CD14-positive monocyte (primary cell): ENCODE results near the gene DIAPH1. TPM values are rescaled to one million over a fixed set of nuclear protein-coding genes. Genes with fewer than 3 reads are reported as not detected.

Experiments used
- DNase-seq, 3 donors: peaks; one replicate each; pipeline ENCODE4 v3.0.0-alpha.2; 2011 to 2022
- H2AFZ ChIP-seq: 2 replicates; pipeline ENCODE4 v1.6.0; 2012; ENCODE audit warnings: mild to moderate bottlenecking, low read depth, low read length, inconsistent platforms; ENCODE audit not compliant: insufficient read depth, poor library complexity, severe bottlenecking
- H3K27ac ChIP-seq, 2 donors: 1 replicate in 1 of 2; 2 replicates in 1 of 2; pipeline ENCODE4 v1.5.1; 2012 to 2013; ENCODE audit warnings: low read length in 2 of 2, control low read depth in 1 of 2, inconsistent platforms in 1 of 2, low read depth in 1 of 2, mild to moderate bottlenecking in 1 of 2
- H3K27me3 ChIP-seq, 2 donors: one replicate each; pipeline versions ENCODE4 v1.6.0 to v1.6.1; 2011 to 2013; ENCODE audit warnings: low read length in 2 of 2; ENCODE audit not compliant: control insufficient read depth in 2 of 2, insufficient read depth in 2 of 2
- H3K36me3 ChIP-seq, 2 donors: replicated peaks in 1 of 2; 1 replicate in 1 of 2; 2 replicates in 1 of 2; pipeline versions ENCODE4 v1.5.1 to v1.6.1; 2012 to 2013; ENCODE audit warnings: low read length in 2 of 2, control low read depth in 1 of 2, inconsistent platforms in 1 of 2, mild to moderate bottlenecking in 1 of 2; ENCODE audit not compliant: insufficient read depth in 2 of 2, control insufficient read depth in 1 of 2
- H3K4me1 ChIP-seq, 2 donors: 1 replicate in 1 of 2; 2 replicates in 1 of 2; pipeline versions ENCODE4 v1.5.1 to v1.6.1; 2012 to 2013; ENCODE audit warnings: low read length in 2 of 2, control low read depth in 1 of 2, inconsistent platforms in 1 of 2, mild to moderate bottlenecking in 1 of 2, moderate library complexity in 1 of 2; ENCODE audit not compliant: insufficient read depth in 2 of 2, control insufficient read depth in 1 of 2
- H3K4me2 ChIP-seq: replicated peaks from 2 replicates; pipeline ENCODE3; 2012; ENCODE audit warnings: low read length, moderate library complexity, mild to moderate bottlenecking; ENCODE audit not compliant: poor library complexity, severe bottlenecking; ENCODE audit errors: extremely low read depth
- H3K4me3 ChIP-seq, 3 experiments: fragments of 200-600 bp in 1 of 3; sonication (generic) in 1 of 3; replicated peaks in 1 of 3; 1 replicate in 2 of 3; 2 replicates in 1 of 3; pipeline ENCODE4 v1.5.1; 2011 to 2013; ENCODE audit warnings: low read length in 3 of 3, mild to moderate bottlenecking in 3 of 3, control low read depth in 2 of 3, low read depth in 2 of 3, inconsistent platforms in 1 of 3, moderate library complexity in 1 of 3
- H3K79me2 ChIP-seq: 2 replicates; pipeline ENCODE4 v1.6.0; 2012; ENCODE audit warnings: mild to moderate bottlenecking, control low read depth, inconsistent platforms, low read length, moderate library complexity; ENCODE audit not compliant: insufficient read depth
- H3K9ac ChIP-seq: 2 replicates; pipeline ENCODE4 v1.6.0; 2017; ENCODE audit warnings: low read length, mild to moderate bottlenecking; ENCODE audit not compliant: insufficient read depth, poor library complexity, severe bottlenecking
- H3K9me3 ChIP-seq, 2 donors: replicated peaks in 1 of 2; 1 replicate in 1 of 2; 2 replicates in 1 of 2; pipeline versions ENCODE4 v1.5.1 to v1.6.1; 2012 to 2013; ENCODE audit warnings: low read length in 2 of 2, control low read depth in 1 of 2; ENCODE audit not compliant: control insufficient read depth in 1 of 2, insufficient read depth in 1 of 2
- H4K20me1 ChIP-seq: 2 replicates; pipeline ENCODE4 v1.6.0; 2012; ENCODE audit warnings: mild to moderate bottlenecking, low read length, control low read depth, moderate library complexity; ENCODE audit not compliant: insufficient read depth
- H3K27ac Mint-ChIP-seq, 7 donors: one replicate each; pipeline ENCODE4 v1.8.0; 2020; ENCODE audit warnings: mild to moderate bottlenecking in 7 of 7, mixed read lengths in 7 of 7, moderate library complexity in 6 of 7, inconsistent platforms in 2 of 7
- H3K27me3 Mint-ChIP-seq, 3 donors: one replicate each; pipeline ENCODE4 v1.8.0; 2021 to 2022; ENCODE audit warnings: low read depth in 3 of 3, mild to moderate bottlenecking in 3 of 3, mixed read lengths in 3 of 3, moderate library complexity in 3 of 3, inconsistent platforms in 1 of 3
- H3K36me3 Mint-ChIP-seq, 2 donors: one replicate each; pipeline ENCODE4 v1.8.0; 2020; ENCODE audit warnings: mixed read lengths in 2 of 2, inconsistent platforms in 1 of 2, mild to moderate bottlenecking in 1 of 2
- H3K4me1 Mint-ChIP-seq: one replicate; pipeline ENCODE4 v1.8.0; 2020; ENCODE audit warnings: mild to moderate bottlenecking, mixed read lengths
- H3K4me3 Mint-ChIP-seq, 2 donors: one replicate each; pipeline ENCODE4 v1.8.0; 2020; ENCODE audit warnings: mild to moderate bottlenecking in 2 of 2, mixed read lengths in 2 of 2, moderate library complexity in 1 of 2
- H3K9me3 Mint-ChIP-seq, 7 donors: one replicate each; pipeline ENCODE4 v1.8.0; 2020 to 2022; ENCODE audit warnings: mixed read lengths in 7 of 7, mild to moderate bottlenecking in 6 of 7, moderate library complexity in 6 of 7, inconsistent platforms in 2 of 7
- WGBS: methylation state at CpG from one replicate; pipeline ENCODE4 v1.1.5; 2013; ENCODE audit warnings: missing lambda C conversion rate; ENCODE audit not compliant: insufficient coverage; 5-methylcytosine and 5-hydroxymethylcytosine counted together
- intact Hi-C, 2 donors: fragments of 100-400 bp; cut with micrococcal nuclease; formaldehyde crosslinking; loops; one replicate each; pipeline versions ENCODE4 v1.15.0 to v1.15.1; 2023
- polyA plus RNA-seq, 3 donors: library from polyadenylated mRNA; depleted of rRNA in 1 of 3; unstranded in 2 of 3; stranded (reverse) in 1 of 3; fragments of 300-500 nt in 2 of 3; fragments of >200 nt in 1 of 3; fragmentation: Illumina TruSeq in 2 of 3; gene quantifications; 1 replicate in 2 of 3; 2 replicates in 1 of 3; pipeline ENCODE4 v1.2.3, GENCODE V29; 2012 to 2021
- TF ChIP-seq, protein P1 (sequence below): fragments of 200-600 bp; IDR thresholded peaks from one replicate; pipeline ENCODE4 v1.8.0; 2022; ENCODE audit warnings: antibody characterized with exemption, mild to moderate bottlenecking

Gene DIAPH1
- polyA plus RNA-seq, 3 donors: 60.2 to 140 (median 98.6) TPM

DNA sequence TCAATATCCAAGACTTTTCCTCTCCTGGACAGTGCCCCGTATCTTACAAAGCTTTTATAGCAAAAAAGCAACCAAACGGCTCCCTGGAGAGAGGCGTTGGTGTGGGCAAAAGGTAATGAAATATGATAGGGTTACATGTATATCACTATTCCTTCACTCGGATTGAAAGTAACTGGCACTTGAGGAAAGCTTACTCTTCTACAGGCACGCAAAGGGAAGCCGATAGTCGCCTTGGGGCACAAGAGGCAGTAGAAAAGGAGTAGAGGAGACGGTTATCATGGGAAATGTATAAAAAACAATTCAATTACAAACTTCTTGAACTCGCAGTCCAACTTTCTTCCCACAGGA is 1.1 kb downstream of the DIAPH1 start:
- peaks cover 0 to 3% (median 0%) of the 10 kb centered on the region in 7 donors for H3K9me3 Mint-ChIP-seq
- Histone ChIP-seq H3K9me3 (no peaks in the 10 kb centered on the region), H3K4me1 (peaks cover 57 to 65% of the 10 kb centered on the region in 2 donors), H3K9ac (peak overlapping the region; percentile 92), H3K4me2 (peak overlapping the region; percentile 97), H3K27ac (peak overlapping the region; percentile 82 to 88), H3K4me3 (peak overlapping the region; percentile 62 to 97 (median 96)), H2AFZ (peak overlapping the region; percentile 57), H3K36me3 (peaks cover 21 to 23% of the 10 kb centered on the region in 2 donors), H3K27me3 (no peaks in the 10 kb centered on the region), H4K20me1 (peaks cover 49% of the 10 kb centered on the region), H3K79me2 (peaks cover 80% of the 10 kb centered on the region)
- H3K27me3 Mint-ChIP-seq: peaks cover 0 to 2% (median 2%) of the 10 kb centered on the region in 3 donors
- DNase-seq: no peak
- peaks cover 27 to 43% of the 10 kb centered on the region in 2 donors for H3K36me3 Mint-ChIP-seq
- peak overlapping the region; percentile 99 for H3K4me3 Mint-ChIP-seq
- H3K27ac Mint-ChIP-seq: peak overlapping the region; percentile 95 to 97 (median 96)
- no CpG with 5 or more reads among the region's 9 CpGs for WGBS
- TF ChIP-seq, protein P1, sequence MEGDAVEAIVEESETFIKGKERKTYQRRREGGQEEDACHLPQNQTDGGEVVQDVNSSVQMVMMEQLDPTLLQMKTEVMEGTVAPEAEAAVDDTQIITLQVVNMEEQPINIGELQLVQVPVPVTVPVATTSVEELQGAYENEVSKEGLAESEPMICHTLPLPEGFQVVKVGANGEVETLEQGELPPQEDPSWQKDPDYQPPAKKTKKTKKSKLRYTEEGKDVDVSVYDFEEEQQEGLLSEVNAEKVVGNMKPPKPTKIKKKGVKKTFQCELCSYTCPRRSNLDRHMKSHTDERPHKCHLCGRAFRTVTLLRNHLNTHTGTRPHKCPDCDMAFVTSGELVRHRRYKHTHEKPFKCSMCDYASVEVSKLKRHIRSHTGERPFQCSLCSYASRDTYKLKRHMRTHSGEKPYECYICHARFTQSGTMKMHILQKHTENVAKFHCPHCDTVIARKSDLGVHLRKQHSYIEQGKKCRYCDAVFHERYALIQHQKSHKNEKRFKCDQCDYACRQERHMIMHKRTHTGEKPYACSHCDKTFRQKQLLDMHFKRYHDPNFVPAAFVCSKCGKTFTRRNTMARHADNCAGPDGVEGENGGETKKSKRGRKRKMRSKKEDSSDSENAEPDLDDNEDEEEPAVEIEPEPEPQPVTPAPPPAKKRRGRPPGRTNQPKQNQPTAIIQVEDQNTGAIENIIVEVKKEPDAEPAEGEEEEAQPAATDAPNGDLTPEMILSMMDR: no peak
- H3K4me1 Mint-ChIP-seq: peaks cover 59% of the 10 kb centered on the region
- intact Hi-C loops: loop anchor here (2.0 to 5.0 kb wide), 2 partner anchors 25 to 35 kb away; no protein-coding TSS in a partner anchor

DNA sequence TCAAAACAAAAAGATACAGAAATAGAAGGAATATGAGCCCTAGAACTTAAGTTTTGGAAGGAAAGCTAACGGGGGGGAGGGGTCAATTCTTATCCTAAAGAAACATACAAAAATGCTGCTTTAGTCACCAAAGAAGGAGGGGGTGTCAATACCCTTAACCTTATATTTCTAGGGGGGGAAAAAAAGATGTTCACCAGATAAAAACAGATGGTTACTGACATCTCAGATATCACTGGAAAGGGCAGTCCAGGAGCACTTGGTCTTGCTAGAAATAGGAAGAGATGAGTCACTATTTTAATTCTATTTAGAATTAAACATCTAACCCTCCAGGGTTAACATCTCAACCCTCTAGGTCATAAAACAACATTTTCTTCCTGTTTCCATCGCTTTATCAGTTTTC is 1.7 kb downstream of the DIAPH1 start:
- H3K4me3 Mint-ChIP-seq: peak overlapping the region; percentile 99
- H3K79me2 ChIP-seq: peaks cover 85% of the 10 kb centered on the region
- H3K4me1 ChIP-seq: peaks cover 57 to 65% of the 10 kb centered on the region in 2 donors
- peaks cover 0 to 3% (median 0%) of the 10 kb centered on the region in 7 donors for H3K9me3 Mint-ChIP-seq
- H3K9ac ChIP-seq: peak overlapping the region; percentile 38
- peaks cover 27 to 40% of the 10 kb centered on the region in 2 donors for H3K36me3 Mint-ChIP-seq
- no peak overlapping the region for H2AFZ ChIP-seq
- intact Hi-C loops: loop anchor here in 1 of 2 donors (5.0 kb wide), 1 partner anchor 35 kb away; no protein-coding TSS in a partner anchor
- TF ChIP-seq, protein P1: no peak
- H3K4me3 ChIP-seq: peak overlapping the region; percentile 62 to 97 (median 96)
- H3K27me3 Mint-ChIP-seq: peaks cover 0 to 2% (median 2%) of the 10 kb centered on the region in 3 donors
- peaks cover 59% of the 10 kb centered on the region for H3K4me1 Mint-ChIP-seq
- peaks cover 49% of the 10 kb centered on the region for H4K20me1 ChIP-seq
- peaks cover 24 to 26% of the 10 kb centered on the region in 2 donors for H3K36me3 ChIP-seq
- H3K27ac Mint-ChIP-seq: peak overlapping the region; percentile 3 to 97 (median 96)
- no CpG with 5 or more reads among the region's 2 CpGs for WGBS
- H3K9me3 ChIP-seq: no peaks in the 10 kb centered on the region
- peak overlapping the region; percentile 97 for H3K4me2 ChIP-seq
- no peak for DNase-seq
- H3K27me3 ChIP-seq: no peaks in the 10 kb centered on the region
- H3K27ac ChIP-seq: peak overlapping the region in 1 of 2 donors; percentile 88
